ENCODE data around the gene CYBC1.

Gene CYBC1

GRCh38 chr17:82405051-82405450 lies 45.5 kb downstream of the CYBC1 start:
- no peak for DNase-seq

DNA sequence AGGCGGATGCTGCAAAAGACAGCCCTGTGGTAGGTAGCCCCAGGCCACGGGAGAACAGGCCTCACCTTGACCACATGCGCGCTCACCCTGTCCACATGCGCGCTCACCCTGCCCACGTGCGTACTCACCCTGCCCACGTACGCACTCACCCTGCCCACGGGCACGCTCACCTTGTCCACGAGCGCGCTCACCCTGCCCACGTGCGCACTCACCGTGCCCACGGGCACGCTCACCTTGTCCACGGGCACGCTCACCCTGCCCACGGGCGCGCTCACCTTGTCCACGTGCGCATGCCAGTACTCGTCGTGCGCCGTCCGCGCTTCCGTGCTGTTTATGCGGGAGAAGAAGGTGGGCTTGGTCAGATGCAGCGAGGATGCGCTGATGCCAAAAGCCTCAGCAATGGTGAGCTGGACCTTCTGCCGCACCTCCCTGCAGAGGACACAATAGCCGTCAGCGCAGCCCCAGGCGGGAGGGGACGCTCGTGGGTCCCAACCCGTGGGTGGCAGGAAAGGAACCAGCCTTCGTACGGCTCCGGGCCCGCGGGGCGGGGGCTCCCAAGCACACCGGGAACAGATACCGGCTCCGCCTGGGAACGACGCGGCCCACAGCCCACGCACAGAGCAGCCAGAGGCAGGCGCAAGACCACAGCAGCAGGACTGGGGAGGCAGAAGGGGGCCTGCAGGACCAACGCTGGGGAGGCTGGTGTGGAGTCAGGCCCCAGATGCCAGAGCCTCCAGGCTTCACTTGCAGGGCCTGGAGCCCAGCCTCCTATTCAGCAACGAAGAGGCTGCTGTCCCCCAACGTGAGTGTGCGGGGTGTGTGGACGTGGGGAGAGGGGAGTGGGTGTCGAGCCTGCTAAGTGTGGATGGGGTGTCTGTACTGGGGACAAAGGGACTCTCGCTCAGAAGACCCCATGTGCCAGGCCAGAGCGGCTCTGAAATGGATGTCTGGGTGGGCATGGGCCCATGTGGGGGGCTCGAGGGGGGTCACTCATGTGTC lies 46.6 kb downstream of the CYBC1 start:
- no peak for DNase-seq

DNA sequence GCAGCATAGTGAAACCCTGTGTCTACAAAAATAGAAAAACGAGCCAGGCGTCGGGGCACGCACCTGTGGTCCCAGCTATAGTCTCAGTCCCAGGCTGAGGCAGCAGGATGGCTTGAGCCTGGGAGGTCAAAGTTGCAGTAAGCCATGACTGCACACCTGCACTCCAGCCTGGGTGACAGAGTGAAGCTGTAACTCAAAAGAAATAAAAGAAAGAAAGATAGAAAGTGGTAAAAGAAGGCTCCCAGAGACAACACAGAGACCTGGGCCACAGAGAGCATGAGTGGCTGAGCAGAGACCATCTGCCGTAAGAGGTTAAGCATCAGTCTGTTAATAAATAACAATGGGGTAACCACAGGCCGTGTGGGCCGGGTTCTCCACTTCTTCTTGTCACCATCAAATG lies 47.7 kb downstream of the CYBC1 start:
- no peak for DNase-seq

GRCh38 chr17:82400830-82401229 lies 49.7 kb downstream of the CYBC1 start:
- DNase-seq = no peak

GRCh38 chr17:82400206-82400605 lies 50.3 kb downstream of the CYBC1 start:
- no peak for DNase-seq

DNA sequence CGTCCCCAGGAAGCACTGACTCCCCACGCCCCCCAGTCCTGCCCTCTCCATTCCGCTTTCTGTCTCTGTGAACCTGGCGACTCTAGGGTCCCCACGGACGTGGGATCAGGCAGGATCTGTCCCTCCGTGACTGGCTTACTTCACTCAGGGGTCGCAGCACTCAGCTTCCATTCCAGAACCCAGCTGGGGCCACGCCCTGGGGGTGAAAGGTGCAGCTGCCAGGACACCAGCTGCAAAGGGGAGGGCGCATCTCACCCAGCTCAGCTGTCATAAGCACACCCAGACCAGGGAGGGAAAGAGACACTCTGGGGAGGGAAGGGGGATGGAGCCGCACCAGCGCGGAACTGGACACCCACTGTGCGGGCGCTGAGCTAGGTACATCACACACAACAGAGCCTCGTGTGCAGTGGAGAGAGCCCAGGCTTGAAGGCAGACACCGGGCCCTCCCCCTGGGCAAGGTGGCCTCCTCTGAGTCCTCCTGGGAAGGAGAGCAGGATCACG lies 50.9 kb downstream of the CYBC1 start:
- DNase-seq = no peak

GRCh38 chr17:82399041-82399441 lies 51.5 kb downstream of the CYBC1 start:
- DNase-seq = no peak

DNA sequence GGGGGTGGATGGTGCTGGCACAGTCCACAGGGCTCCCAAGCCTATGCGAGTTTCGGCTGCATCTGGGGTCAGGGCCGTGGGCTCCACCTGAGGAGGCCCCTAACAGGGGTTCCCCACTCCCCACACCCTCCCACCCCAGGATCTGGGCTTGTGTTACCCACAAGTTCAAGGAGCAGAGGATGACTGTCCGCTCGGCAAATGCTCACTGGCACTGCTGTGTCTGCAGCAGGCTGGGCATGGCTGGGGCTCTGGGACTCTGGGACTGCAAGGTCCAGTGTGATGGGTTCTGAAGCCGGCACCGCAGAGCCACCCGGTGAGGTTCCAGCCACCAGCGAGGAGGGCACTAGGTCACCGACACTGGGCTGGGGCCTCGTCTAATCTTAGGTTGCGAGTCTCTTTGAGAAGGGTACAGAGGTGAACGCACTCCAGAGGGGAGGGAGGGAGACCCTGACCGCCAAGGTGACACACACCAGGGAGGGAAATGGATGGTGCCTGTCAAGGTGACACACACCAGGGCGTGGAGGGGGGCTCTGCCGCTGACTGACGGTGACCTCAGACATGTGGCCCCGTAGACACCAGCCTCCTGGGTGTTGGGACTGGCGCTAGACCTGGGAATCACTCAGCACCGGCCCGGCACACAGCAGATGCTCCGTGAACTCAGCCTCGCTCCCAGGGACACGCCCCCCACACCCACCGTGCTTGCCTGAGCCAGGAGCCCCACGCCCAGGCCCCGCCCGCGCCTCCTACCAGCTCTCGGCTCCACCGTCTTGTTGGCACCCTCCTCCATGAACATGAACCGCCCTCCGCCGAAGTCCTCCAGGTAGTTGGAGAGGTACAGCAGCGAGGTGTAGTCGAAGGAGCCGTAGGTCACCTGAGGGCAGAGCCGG lies 52.9 kb downstream of the CYBC1 start:
- DNase-seq = no peak

DNA sequence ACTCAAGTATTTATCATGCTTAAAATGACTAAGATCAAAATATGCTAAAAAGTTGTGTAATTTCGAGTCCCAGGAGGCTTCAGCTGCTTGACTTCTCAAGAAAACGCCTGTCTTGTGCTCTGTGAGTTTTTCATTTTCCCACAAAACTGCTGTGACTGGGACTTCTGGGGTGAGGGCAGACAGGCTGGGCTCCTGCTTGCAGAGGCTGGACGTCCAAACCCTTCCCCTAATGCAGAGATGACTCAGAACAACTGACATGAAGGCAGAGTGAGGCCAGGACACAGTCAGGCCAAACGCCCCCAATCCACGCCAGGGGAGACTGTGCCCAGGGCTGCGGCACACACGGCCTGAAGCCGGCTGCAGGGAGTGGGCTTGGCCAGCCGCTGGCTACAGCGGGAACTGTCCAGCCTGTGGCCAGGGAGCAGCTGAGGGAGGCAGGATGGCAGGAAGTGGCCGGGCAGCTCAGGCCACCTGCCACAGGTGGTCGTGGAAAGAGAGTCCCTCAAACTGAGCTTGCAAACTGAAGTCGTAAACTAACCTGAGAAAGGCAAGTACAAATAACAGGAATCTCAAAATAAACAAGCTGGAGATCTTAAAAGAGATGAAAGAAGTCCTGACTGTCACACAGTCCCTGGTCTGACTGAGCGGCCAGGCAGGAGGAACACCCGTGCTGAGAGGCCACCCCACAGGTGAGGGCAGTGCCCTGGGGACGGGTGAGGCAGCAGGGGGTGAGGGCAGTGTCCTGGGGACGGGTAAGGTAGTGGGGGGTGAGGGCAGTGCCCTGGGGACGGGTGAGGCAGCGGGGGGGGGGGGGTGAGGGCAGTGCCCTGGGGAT lies 53.7 kb downstream of the CYBC1 start:
- DNase-seq = no peak

- DNase-seq = no peak
These were observed 56.3 kb downstream of the CYBC1 start for GRCh38 chr17:82394278-82394677.

DNA sequence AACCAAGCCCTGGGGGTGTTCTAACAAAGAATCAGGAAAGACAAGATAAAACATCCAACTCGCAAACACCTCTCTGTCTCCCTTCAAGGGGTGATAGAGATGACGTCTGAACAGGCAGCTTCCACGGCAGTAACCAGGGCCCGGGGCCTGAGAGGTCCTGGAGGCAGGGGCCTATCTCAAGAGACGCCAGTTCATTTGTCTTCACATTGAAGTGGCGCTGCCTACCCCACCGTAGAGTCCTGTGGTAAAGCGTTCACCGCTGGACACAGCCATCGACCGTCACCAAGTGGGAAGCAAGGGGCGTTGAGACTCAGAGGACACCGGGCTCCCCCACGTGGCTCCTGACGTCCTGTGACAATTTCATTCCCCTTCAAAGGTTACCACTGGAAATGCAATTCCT lies 57.6 kb downstream of the CYBC1 start:
- DNase-seq = no peak

Measured in NCI-H2227 treated with DMSO at 0.1 percent for 48 hours (cell line).